Measurements from ENCODE around the gene DENND1A. TPM values are rescaled to one million over a fixed set of nuclear protein-coding genes. Genes with fewer than 3 reads are reported as not detected.

The DENND1A gene
- polyA plus RNA-seq, 2 of the 4 experiments (the other 2 are of a cell fraction): 15.1 to 21.9 TPM

GRCh38 chr9:123597876-123598556 is 331.9 kb downstream of the DENND1A start:
- TF ChIP-seq CHD2 (IDR thresholded peaks at IDR 0.05; ENCODE audit: low read length, partially characterized antibody) (no peak), CEBPB (IDR thresholded peaks at IDR 0.05) (no peak), ELK1 (IDR thresholded peaks at IDR 0.05; ENCODE audit: low read depth, low read length) (no peak), CBX2 (IDR thresholded peaks at IDR 0.05; ENCODE audit: borderline replicate concordance, low read depth) (no peak), BHLHE40 (IDR thresholded peaks at IDR 0.05; ENCODE audit: low read depth, low read length) (no peak), KDM5A (IDR thresholded peaks at IDR 0.05) (no peak), EP300 (IDR thresholded peaks at IDR 0.05) (no peak), NR3C1 (IDR thresholded peaks at IDR 0.05) (no peak), EHF (CRISPR knock-in tag; IDR thresholded peaks at IDR 0.05) (no peak), CTCF (IDR thresholded peaks at IDR 0.05) (no peak)
- POLR2A ChIA-PET: no interaction called here
- FAIRE-seq: no peak
- H3K4me3 ChIP-seq: no peak overlapping the region
- ATAC-seq: no peak
- WGBS (ENCODE audit: missing lambda C conversion rate): 88% methylated on average over 8 of the region's 8 CpGs
- no peaks in the 10 kb centered on the region for H3K4me1 ChIP-seq
- no peaks in the 10 kb centered on the region for H3K9me3 ChIP-seq
- no peak overlapping the region for H3K4me2 ChIP-seq
- CTCF ChIA-PET: interaction anchor here (0.8 to 1.6 kb wide), 2 partner anchors 19 to 32 kb away, joined by 3 to 5 read pairs; no protein-coding TSS in a partner anchor
- DNase-seq (ENCODE audit: low read depth in 1 of 2, low spot score in 1 of 2): no peak
- H3K27ac ChIP-seq: no peak overlapping the region

- FAIRE-seq: no peak
- H3K4me1 ChIP-seq: no peaks in the 10 kb centered on the region
- no peak overlapping the region for H3K27ac ChIP-seq
- no peaks in the 10 kb centered on the region for H3K9me3 ChIP-seq
- no peak overlapping the region for H3K4me2 ChIP-seq
- WGBS (ENCODE audit: missing lambda C conversion rate): 90% methylated on average over 4 of the region's 4 CpGs
- H3K4me3 ChIP-seq: no peak overlapping the region
- no peak for DNase-seq (ENCODE audit: low read depth in 1 of 2, low spot score in 1 of 2)
- TF ChIP-seq HOXA7 (CRISPR knock-in tag; IDR thresholded peaks at IDR 0.05) (no peak), MAZ (IDR thresholded peaks at IDR 0.05; ENCODE audit: borderline replicate concordance, low read depth, low read length) (no peak), EHMT2 (IDR thresholded peaks at IDR 0.05; ENCODE audit: low read depth) (no peak), CBX8 (IDR thresholded peaks at IDR 0.05) (no peak)
- CTCF ChIA-PET: no interaction called here
- POLR2A ChIA-PET: no interaction called here
- no peak for ATAC-seq
Observed at GRCh38 chr9:123597048-123597447, 332.9 kb downstream of the DENND1A start.

GRCh38 chr9:123591283-123591682 is 338.6 kb downstream of the DENND1A start:
- Histone ChIP-seq H3K27ac (no peak overlapping the region), H3K4me2 (no peak overlapping the region), H3K4me3 (no peak overlapping the region), H3K9me3 (no peaks in the 10 kb centered on the region), H3K4me1 (no peaks in the 10 kb centered on the region)
- ATAC-seq (no peak), DNase-seq (ENCODE audit: low read depth in 1 of 2, low spot score in 1 of 2) (no peak), FAIRE-seq (no peak)
- WGBS (ENCODE audit: missing lambda C conversion rate): 97% methylated on average over 4 of the region's 4 CpGs
- POLR2A ChIA-PET: no interaction called here
- TF ChIP-seq JUNB (IDR thresholded peaks at IDR 0.05) (no peak), ESRRA (IDR thresholded peaks at IDR 0.05; ENCODE audit: borderline replicate concordance, low read length) (no peak), HOXA7 (CRISPR knock-in tag; IDR thresholded peaks at IDR 0.05) (no peak), GATA3 (IDR thresholded peaks at IDR 0.05; ENCODE audit: borderline replicate concordance) (no peak), REST (IDR thresholded peaks at IDR 0.05) (no peak), POLR2AphosphoS2 (conservative IDR thresholded peaks at IDR 0.05; ENCODE audit: low read length) (no peak), POLR2A (IDR thresholded peaks at IDR 0.05; ENCODE audit: low read length) (no peak), ZFP36 (IDR thresholded peaks at IDR 0.05; ENCODE audit: borderline replicate concordance, partially characterized antibody) (no peak), HMGXB4 (CRISPR knock-in tag; IDR thresholded peaks at IDR 0.05; ENCODE audit: borderline replicate concordance) (no peak), MYC (IDR thresholded peaks at IDR 0.05; ENCODE audit: borderline replicate concordance, low read length) (no peak), ZSCAN20 (CRISPR knock-in tag; IDR thresholded peaks at IDR 0.05) (no peak), CEBPB (IDR thresholded peaks at IDR 0.05) (no peak), HOXB5 (CRISPR knock-in tag; IDR thresholded peaks at IDR 0.05) (no peak), MAZ (IDR thresholded peaks at IDR 0.05; ENCODE audit: borderline replicate concordance, low read depth, low read length) (no peak), TP53 (CRISPR knock-in tag; IDR thresholded peaks at IDR 0.05) (no peak), RFX5 (IDR thresholded peaks at IDR 0.05) (no peak), BHLHE40 (IDR thresholded peaks at IDR 0.05; ENCODE audit: low read depth, low read length) (no peak)
- CTCF ChIA-PET: no interaction called here
